Activated CD8-positive, alpha-beta T cell treated with anti-CD3 and anti-CD28 coated beads for 36 hours (primary cell): ENCODE measurements around the gene FASTK. TPM values are rescaled to one million over a fixed set of nuclear protein-coding genes. Genes with fewer than 3 reads are reported as not detected.
"Not testable (repeated sequence)": the region's sequence is repeated elsewhere in the genome, so short reads cannot be mapped to it uniquely, and the experiment has no call there.

Source experiments
- ATAC-seq: fragments of 200-7000 bp; cut with Tn5 transposase; one replicate; pipeline ENCODE4 v1.10.0; 2021; ENCODE audit warnings: mild to moderate bottlenecking, moderate library complexity
- CTCF ChIA-PET: fragments of 350-600 bp; sonication (Branson Sonifier 250); formaldehyde crosslinking; loops from one replicate; lab custom pipeline; 2021; ENCODE audit warnings: antibody characterized with exemption; lab: Charles Lee
- POLR2A ChIA-PET: fragments of 350-600 bp; sonication (Branson Sonifier 250); formaldehyde crosslinking; loops from one replicate; lab custom pipeline; 2021; ENCODE audit warnings: antibody characterized with exemption; lab: Charles Lee
- DNase-seq: peaks from one replicate; pipeline ENCODE4 v3.0.0-alpha.2; 2020
- H3K27ac Mint-ChIP-seq: one replicate; pipeline ENCODE4 v1.8.0; 2021; ENCODE audit warnings: mild to moderate bottlenecking, mixed read lengths
- H3K27me3 Mint-ChIP-seq: one replicate; pipeline ENCODE4 v1.8.0; 2021; ENCODE audit warnings: mixed read lengths
- H3K36me3 Mint-ChIP-seq: one replicate; pipeline ENCODE4 v1.8.0; 2021; ENCODE audit warnings: low read depth, mixed read lengths
- H3K4me1 Mint-ChIP-seq: one replicate; pipeline ENCODE4 v1.8.0; 2021; ENCODE audit warnings: low read depth, mixed read lengths
- H3K4me3 Mint-ChIP-seq: one replicate; pipeline ENCODE4 v1.8.0; 2021; ENCODE audit warnings: mild to moderate bottlenecking, moderate library complexity, mixed read lengths
- H3K9me3 Mint-ChIP-seq: one replicate; pipeline ENCODE4 v1.8.0; 2021; ENCODE audit warnings: mixed read lengths
- intact Hi-C: fragments of 100-400 bp; cut with micrococcal nuclease; formaldehyde crosslinking; loops from one replicate; pipeline ENCODE4 v1.10.0; 2022
- total RNA-seq, 2 experiments: library from RNA; stranded (reverse); gene quantifications; one replicate each; pipeline ENCODE4 v1.2.3, GENCODE V29; 2021
- TF ChIP-seq, protein P1 (sequence below): fragments of 200-600 bp; IDR thresholded peaks from one replicate; pipeline ENCODE4 v1.8.0; 2022; ENCODE audit warnings: antibody characterized with exemption, mild to moderate bottlenecking

The FASTK gene
- total RNA-seq, 2 experiments from 2014 or later = 54.0 to 59.4 TPM

DNA sequence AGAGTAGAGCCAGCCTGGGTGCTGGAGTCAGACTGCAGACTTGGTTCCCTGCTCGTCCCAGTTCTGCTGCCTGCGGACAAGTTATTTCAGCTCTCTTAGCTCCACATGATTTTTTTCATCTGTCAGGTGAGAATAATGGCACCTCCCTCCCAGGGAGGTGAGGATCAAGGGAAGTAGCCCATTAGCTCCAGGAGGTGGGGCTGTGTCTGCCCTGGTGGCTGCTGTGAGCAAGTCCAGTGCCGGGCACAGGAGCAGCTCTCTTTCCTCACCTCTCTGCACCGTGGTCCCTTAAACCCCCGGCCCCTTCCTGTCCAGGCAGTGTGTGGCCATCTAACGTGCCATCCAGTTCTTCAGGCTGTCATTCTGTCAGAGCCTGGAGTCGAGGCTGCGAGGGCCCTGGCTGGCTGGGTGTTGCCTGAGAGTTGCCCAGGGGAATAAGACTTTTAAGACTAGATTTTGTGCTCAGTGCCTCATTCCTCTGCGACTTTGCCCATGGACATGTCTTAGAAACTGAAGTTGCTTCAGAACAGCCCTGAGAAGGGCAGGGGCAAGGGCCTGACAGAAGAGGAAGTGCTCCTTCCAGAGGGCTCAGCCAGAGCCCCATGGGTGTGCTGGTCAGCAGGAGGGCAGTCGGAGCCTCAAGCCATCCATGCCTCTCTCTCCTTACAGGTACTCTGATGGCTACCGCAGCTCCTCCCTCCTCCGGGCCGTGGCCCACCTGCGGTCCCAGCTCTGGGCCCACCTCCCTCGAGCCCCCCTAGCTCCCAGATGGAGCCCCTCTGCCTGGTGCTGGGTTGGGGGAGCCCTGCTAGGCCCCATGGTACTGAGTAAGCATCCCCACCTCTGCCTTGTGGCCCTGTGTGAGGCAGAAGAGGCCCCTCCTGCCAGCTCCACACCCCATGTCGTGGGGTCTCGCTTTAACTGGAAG is 47.4 kb downstream of the FASTK start:
- Mint-ChIP-seq H3K27me3 (no peaks in the 10 kb centered on the region), H3K9me3 (no peaks in the 10 kb centered on the region), H3K36me3 (peaks cover 11% of the 10 kb centered on the region), H3K4me1 (peaks cover 10% of the 10 kb centered on the region), H3K4me3 (no peak overlapping the region), H3K27ac (no peak overlapping the region)
- intact Hi-C loops = no loop called here
- ChIA-PET POLR2A (no interaction called here), CTCF (interaction anchor here (2.3 to 8.4 kb wide), 2 partner anchors 17 to 77 kb away, joined by 8 to 73 read pairs; no protein-coding TSS in a partner anchor)
- DNase-seq (no peak), ATAC-seq (no peak)
- TF ChIP-seq, protein P1, sequence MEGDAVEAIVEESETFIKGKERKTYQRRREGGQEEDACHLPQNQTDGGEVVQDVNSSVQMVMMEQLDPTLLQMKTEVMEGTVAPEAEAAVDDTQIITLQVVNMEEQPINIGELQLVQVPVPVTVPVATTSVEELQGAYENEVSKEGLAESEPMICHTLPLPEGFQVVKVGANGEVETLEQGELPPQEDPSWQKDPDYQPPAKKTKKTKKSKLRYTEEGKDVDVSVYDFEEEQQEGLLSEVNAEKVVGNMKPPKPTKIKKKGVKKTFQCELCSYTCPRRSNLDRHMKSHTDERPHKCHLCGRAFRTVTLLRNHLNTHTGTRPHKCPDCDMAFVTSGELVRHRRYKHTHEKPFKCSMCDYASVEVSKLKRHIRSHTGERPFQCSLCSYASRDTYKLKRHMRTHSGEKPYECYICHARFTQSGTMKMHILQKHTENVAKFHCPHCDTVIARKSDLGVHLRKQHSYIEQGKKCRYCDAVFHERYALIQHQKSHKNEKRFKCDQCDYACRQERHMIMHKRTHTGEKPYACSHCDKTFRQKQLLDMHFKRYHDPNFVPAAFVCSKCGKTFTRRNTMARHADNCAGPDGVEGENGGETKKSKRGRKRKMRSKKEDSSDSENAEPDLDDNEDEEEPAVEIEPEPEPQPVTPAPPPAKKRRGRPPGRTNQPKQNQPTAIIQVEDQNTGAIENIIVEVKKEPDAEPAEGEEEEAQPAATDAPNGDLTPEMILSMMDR = no peak

DNA sequence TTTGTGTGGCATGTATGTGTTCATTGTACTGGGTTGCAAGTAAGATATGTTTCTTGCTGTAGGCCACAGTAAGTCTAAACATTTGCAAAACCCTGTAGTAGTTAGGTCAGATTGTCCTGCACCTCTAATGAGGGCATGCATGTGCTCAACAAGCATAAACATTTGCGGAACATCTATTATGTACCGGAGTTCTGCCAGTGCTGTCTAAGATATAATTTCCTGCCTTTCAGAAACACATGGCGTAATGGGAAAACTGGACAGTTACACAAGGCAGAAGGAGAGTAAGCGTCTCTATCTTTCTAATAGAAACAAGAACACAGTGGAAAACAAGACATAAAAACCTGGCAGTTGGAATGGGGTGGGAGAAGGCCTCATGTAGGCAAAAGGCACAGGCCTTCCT is 49.6 kb downstream of the FASTK start:
- Mint-ChIP-seq H3K27me3 (no peaks in the 10 kb centered on the region), H3K4me1 (peaks cover 17% of the 10 kb centered on the region), H3K9me3 (no peaks in the 10 kb centered on the region), H3K27ac (no peak overlapping the region), H3K4me3 (no peak overlapping the region), H3K36me3 (peaks cover 9% of the 10 kb centered on the region)
- ATAC-seq (no peak), DNase-seq (no peak)
- TF ChIP-seq, protein P1 = no peak
- POLR2A ChIA-PET = interaction anchor here (0.6 kb wide), 1 partner anchor 34 kb away, joined by 3 read pairs; no protein-coding TSS in a partner anchor
- intact Hi-C loops = no loop called here
- CTCF ChIA-PET = interaction anchor here (2.3 to 8.4 kb wide), 2 partner anchors 15 to 80 kb away, joined by 8 to 73 read pairs; no protein-coding TSS in a partner anchor

DNA sequence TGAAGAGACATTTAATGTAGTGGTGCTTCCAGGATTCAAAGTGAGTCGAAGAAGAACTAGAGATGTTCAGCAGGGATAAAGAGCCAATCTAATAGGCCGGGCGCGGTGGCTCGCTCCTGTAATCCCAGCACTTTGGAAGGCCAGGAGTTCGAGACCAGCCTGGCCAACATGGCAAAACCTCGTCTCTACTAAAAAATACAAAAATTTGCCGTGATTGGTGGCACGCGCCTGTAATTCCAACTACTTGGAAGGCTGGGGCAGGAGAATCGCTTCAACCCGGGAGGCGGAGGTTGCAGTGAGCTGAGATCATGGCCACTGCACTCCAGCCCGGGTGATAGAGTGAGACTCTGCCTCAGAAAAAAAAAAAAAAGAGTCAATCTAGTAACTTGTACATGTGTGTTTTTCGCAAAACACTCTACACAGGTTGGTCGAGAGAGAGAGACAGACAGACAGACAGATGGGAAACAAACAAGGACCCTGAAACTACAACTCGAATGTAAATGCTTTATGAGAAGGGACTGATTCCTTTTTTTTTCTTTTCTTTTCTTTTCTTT is 51.6 kb downstream of the FASTK start:
- ChIA-PET CTCF (interaction anchor here (0.9 to 8.4 kb wide), 7 partner anchors 13 to 88 kb away, joined by 3 to 73 read pairs (median 6); partner anchors contain the start of gene SLC4A2), POLR2A (interaction anchor here (1.2 to 1.9 kb wide), 4 partner anchors 10 to 18 kb away, joined by 4 to 20 read pairs (median 8); no protein-coding TSS in a partner anchor)
- Mint-ChIP-seq H3K27ac (peak overlapping the region; percentile 95), H3K36me3 (peaks cover 4% of the 10 kb centered on the region), H3K4me3 (peak overlapping the region; percentile 88), H3K27me3 (no peaks in the 10 kb centered on the region), H3K9me3 (no peaks in the 10 kb centered on the region), H3K4me1 (peaks cover 17% of the 10 kb centered on the region)
- TF ChIP-seq, protein P1 = peak; percentile 18
- intact Hi-C loops = loop anchor here (2.0 kb wide), 1 partner anchor 30 kb away; the partner anchor contains the start of gene SLC4A2
- no peak for DNase-seq
- no peak for ATAC-seq

DNA sequence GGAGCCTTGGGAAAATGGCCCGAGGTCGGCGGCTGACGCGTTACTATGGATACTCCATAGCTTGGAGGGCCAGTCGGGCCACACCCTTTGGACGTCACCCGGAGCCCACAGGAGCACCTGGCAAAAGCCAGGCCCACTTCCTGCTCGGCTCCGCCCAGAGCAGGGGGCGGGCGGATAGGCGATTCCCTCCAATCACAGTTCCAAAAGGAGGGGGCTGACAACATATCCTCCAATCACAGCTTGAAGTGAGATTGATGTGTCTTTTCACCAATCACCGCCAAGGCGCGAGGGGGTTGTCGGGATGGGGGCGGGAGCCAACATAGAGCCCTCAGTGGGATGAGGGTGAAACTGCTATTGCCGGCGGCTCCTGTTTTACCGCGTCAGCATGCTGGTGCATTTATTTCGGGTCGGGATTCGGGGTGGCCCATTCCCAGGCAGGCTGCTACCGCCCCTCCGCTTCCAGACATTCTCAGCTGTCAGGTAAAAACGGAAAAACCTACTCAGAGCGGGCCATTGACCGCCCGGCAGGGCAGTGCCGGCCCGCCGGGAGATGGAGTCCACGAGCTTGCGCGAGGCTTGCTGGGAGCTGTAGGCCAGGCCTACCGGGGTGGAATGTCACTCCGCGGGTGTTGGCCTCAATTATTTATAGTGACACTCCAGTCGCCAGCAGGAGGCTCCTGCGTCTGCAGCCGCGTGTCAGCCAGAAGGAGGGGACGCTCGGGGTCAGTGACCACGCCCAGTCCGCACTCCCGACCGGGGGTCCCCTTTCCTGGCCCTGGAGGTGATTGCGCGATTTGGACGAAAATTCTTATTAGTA is 52.3 kb downstream of the FASTK start, which contains the start of gene ABCB8:
TSS of gene ABCB8 (plus strand) at position 320 of the 817 bp plus-strand sequence. CDS start at position 386, 66 bp downstream.
- peak within 1 kb of the TSS; percentile 95 for H3K27ac Mint-ChIP-seq
- ATAC-seq (peak; percentile 95), DNase-seq (peak; percentile 99)
- H3K4me1 Mint-ChIP-seq = peaks cover 17% of the 10 kb centered on the region
- ChIA-PET CTCF (interaction anchor here (0.9 to 8.4 kb wide), 13 partner anchors 10 to 89 kb away, joined by 3 to 73 read pairs (median 4); partner anchors contain the start of gene SLC4A2), POLR2A (interaction anchor here (1.2 to 1.9 kb wide), 5 partner anchors 9 to 55 kb away, joined by 3 to 20 read pairs (median 7); partner anchors contain the start of gene TMUB1)
- H3K36me3 Mint-ChIP-seq = peaks cover 4% of the 10 kb centered on the region
- intact Hi-C loops = loop anchor here (2.0 kb wide), 1 partner anchor 30 kb away; the partner anchor contains the start of gene SLC4A2
- H3K4me3 Mint-ChIP-seq = peak within 1 kb of the TSS; percentile 88
- no peaks in the 10 kb centered on the region for H3K9me3 Mint-ChIP-seq
- no peaks in the 10 kb centered on the region for H3K27me3 Mint-ChIP-seq
- TF ChIP-seq, protein P1 = peak; percentile 55

DNA sequence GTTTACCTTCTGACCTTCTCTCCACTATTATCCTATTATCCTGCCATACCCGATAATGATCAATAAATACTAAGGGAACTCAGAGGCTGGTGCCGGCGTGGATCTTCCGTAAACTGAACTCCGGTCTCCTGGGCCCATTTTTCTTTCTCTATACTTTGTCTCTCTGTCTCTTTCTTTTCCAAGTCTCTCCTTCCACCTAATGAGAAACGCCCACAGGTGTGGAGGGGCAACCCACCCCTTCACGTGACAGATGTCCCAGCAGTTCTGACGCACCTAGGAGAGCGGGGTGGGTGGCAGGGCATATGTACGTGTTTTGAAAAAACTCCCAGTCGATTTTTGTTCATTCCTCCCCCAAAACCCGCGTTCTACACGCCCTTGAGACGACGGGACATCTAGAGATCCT is 52.9 kb downstream of the FASTK start:
- H3K27me3 Mint-ChIP-seq, H3K36me3 Mint-ChIP-seq, DNase-seq, H3K9me3 Mint-ChIP-seq: not testable (repeated sequence)
- ChIA-PET POLR2A (interaction anchor here (1.2 to 1.9 kb wide), 5 partner anchors 9 to 56 kb away, joined by 3 to 20 read pairs (median 7); partner anchors contain the start of gene TMUB1), CTCF (interaction anchor here (0.9 to 8.4 kb wide), 11 partner anchors 11 to 85 kb away, joined by 3 to 73 read pairs (median 4); partner anchors contain the start of gene SLC4A2)
- Mint-ChIP-seq H3K4me1 (peaks cover 17% of the 10 kb centered on the region), H3K27ac (peak overlapping the region; percentile 95), H3K4me3 (peak overlapping the region; percentile 88)
- intact Hi-C loops = loop anchor here (2.0 kb wide), 1 partner anchor 31 kb away; the partner anchor contains the start of gene SLC4A2
- ATAC-seq = peak; percentile 1

DNA sequence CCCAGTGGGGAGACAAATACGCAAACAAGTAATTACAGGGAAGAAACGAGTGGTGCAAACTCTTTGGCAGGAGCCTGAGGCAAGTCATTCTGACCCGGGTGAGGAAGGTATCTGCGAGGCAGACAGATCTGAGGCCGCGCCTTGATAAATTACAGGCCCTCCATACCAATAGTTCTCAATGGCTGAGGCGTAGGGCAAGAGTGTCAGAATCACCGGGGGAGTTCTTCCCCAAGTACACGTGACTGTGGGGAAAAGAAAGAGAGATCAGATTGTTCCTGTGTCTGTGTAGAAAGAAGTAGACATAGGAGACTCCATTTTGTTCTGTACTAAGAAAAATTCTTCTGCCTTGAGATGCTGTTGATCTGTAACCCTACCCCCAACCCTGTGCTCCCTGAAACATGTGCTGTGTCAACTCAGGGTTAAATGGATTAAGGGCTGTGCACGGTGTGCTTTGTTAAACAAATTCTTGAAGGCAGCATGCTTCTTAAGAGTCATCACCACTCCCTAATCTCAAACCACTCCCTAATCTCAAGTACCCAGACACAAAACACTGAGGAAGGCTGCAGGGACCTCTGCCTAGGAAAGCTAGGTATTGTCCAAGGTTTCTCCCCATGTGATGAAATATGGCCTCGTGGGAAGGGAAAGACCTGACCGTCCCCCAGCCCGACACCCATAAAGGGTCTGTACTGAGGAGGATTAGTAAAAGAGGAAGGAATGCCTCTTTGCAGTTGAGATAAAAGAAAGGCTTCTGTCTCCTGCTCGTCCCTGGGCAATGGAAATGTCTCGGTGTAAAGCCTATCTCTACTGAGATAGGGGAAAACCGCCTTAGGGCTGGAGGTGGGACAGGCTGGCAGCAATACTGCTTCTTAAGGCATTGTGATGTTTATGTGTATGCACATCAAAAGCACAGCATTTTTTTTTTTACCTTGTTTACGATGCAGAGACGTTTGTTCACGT is 53.6 kb downstream of the FASTK start:
- H3K9me3 Mint-ChIP-seq, H3K36me3 Mint-ChIP-seq, intact Hi-C loops, DNase-seq, ATAC-seq, H3K27me3 Mint-ChIP-seq: not testable (repeated sequence)
- peaks cover 17% of the 10 kb centered on the region for H3K4me1 Mint-ChIP-seq
- ChIA-PET POLR2A (interaction anchor here (1.0 to 1.6 kb wide), 4 partner anchors 8 to 63 kb away, joined by 3 to 20 read pairs (median 4); partner anchors contain the start of gene TMUB1), CTCF (interaction anchor here (1.0 to 8.4 kb wide), 4 partner anchors 11 to 86 kb away, joined by 3 to 73 read pairs (median 16); no protein-coding TSS in a partner anchor)
- peak overlapping the region; percentile 95 for H3K27ac Mint-ChIP-seq
- H3K4me3 Mint-ChIP-seq = peak overlapping the region; percentile 88
